A549 (cell line): ENCODE results near the gene OTOS. TPM values are rescaled to one million over a fixed set of nuclear protein-coding genes. Genes with fewer than 3 reads are reported as not detected.

Experiments used
- ATAC-seq, 2 experiments: fragments of 200-7000 bp in 1 of 2; fragments of >200 bp in 1 of 2; cut with Nextera tagmentation in 1 of 2; cut with Tn5 transposase in 1 of 2; 3 replicates each; pipeline versions ENCODE4 v1.8.0 to v1.9.1; 2018 to 2020; ENCODE audit warnings: mild to moderate bottlenecking in 1 of 2, moderate library complexity in 1 of 2
- CTCF ChIA-PET: fragments of 300-600 bp; sonication (Branson Sonifier 250); formaldehyde crosslinking; extraction: SDS; loops from one replicate; lab custom pipeline; 2021; ENCODE audit warnings: antibody characterized with exemption, inconsistent platforms; lab: Yijun Ruan, JAX
- POLR2A ChIA-PET: fragments of 350-600 bp; formaldehyde crosslinking; extraction: SDS; loops from one replicate; lab custom pipeline; 2021; ENCODE audit warnings: antibody characterized with exemption, inconsistent platforms; lab: Yijun Ruan, JAX
- DNase-seq, 2 experiments: peaks; one replicate each; pipeline versions ENCODE4 v3.0.0 to v3.0.0-alpha.2; 2011 to 2016; ENCODE audit warnings: low read depth in 1 of 2, low spot score in 1 of 2
- FAIRE-seq: peaks from 2 replicates; lab custom pipeline; 2011; peaks lifted over from hg19 to GRCh38; lab: Jason Lieb, UNC
- H3K27ac ChIP-seq, 2 experiments: fragments of >200 bp; sonication (Bioruptor Twin); formaldehyde crosslinking; 3 replicates each; pipeline ENCODE4 v1.5.1; 2016 to 2017
- H3K4me1 ChIP-seq: fragments of >200 bp; sonication (Bioruptor Twin); formaldehyde crosslinking; 3 replicates; pipeline ENCODE4 v1.6.1; 2016
- H3K4me2 ChIP-seq: fragments of >200 bp; sonication (Bioruptor Twin); formaldehyde crosslinking; 3 replicates; pipeline ENCODE4 v1.6.1; 2016
- H3K4me3 ChIP-seq: fragments of >200 bp; sonication (Bioruptor Twin); formaldehyde crosslinking; 3 replicates; pipeline ENCODE4 v1.5.1; 2016
- H3K9me3 ChIP-seq: fragments of >200 bp; sonication (Bioruptor Twin); formaldehyde crosslinking; 3 replicates; pipeline ENCODE4 v1.6.1; 2016
- CBX8 ChIP-seq: fragments of 200-600 bp; sonication (generic); IDR thresholded peaks from 2 replicates; pipeline ENCODE4 v1.6.1; 2016
- CEBPB ChIP-seq, 2 experiments: fragments of >200 bp in 1 of 2; sonication (Bioruptor Twin) in 1 of 2; formaldehyde crosslinking in 1 of 2; IDR thresholded peaks; 2 replicates each; pipeline ENCODE4 v1.6.1; 2012 to 2016
- CHD2 ChIP-seq: fragments of 150-350 bp; IDR thresholded peaks from 2 replicates; pipeline ENCODE4 v1.6.1; 2014; ENCODE audit warnings: low read length; ENCODE audit not compliant: partially characterized antibody
- CHD4 ChIP-seq: fragments of 200-600 bp; sonication (generic); IDR thresholded peaks from 2 replicates; pipeline ENCODE4 v1.6.1; 2016; ENCODE audit warnings: antibody characterized with exemption, mild to moderate bottlenecking, borderline replicate concordance
- CTCF ChIP-seq: fragments of >200 bp; sonication (Bioruptor Twin); formaldehyde crosslinking; IDR thresholded peaks from 3 replicates; pipeline ENCODE4 v1.5.1; 2016
- ELK1 ChIP-seq: fragments of 150-350 bp; IDR thresholded peaks from 2 replicates; pipeline ENCODE4 v1.6.1; 2014; ENCODE audit warnings: low read depth, mild to moderate bottlenecking, low read length
- FOXS1 ChIP-seq: fragments of 250-450 bp; sonication (Bioruptor Pico); IDR thresholded peaks from 2 replicates; pipeline ENCODE4 v1.5.0; 2020; ENCODE audit warnings: mild to moderate bottlenecking, moderate library complexity
- GATA3 ChIP-seq: IDR thresholded peaks from 2 replicates; pipeline ENCODE4 v1.6.1; 2012; ENCODE audit warnings: borderline replicate concordance
- HEYL ChIP-seq: fragments of 250-450 bp; sonication (Bioruptor Pico); IDR thresholded peaks from 2 replicates; pipeline ENCODE4 v1.8.0; 2021; ENCODE audit warnings: mild to moderate bottlenecking, moderate library complexity
- HOXA7 ChIP-seq: fragments of 250-450 bp; sonication (Bioruptor Pico); IDR thresholded peaks from 2 replicates; pipeline ENCODE4 v1.5.0; 2020; ENCODE audit warnings: mild to moderate bottlenecking, moderate library complexity
- JUNB ChIP-seq: fragments of >200 bp; sonication (Bioruptor Twin); formaldehyde crosslinking; IDR thresholded peaks from 2 replicates; pipeline ENCODE4 v1.6.1; 2016
- KDM1A ChIP-seq: fragments of 200-600 bp; sonication (generic); IDR thresholded peaks from 2 replicates; pipeline ENCODE4 v1.6.1; 2016; ENCODE audit warnings: low read depth, mild to moderate bottlenecking
- MAFK ChIP-seq: fragments of 450-650 bp; IDR thresholded peaks from 2 replicates; pipeline ENCODE4 v1.6.1; 2014; ENCODE audit not compliant: partially characterized antibody
- MAZ ChIP-seq: fragments of 150-350 bp; IDR thresholded peaks from 2 replicates; pipeline ENCODE4 v1.6.1; 2014; ENCODE audit warnings: antibody characterized with exemption, low read depth, low read length, borderline replicate concordance
- MYC ChIP-seq: IDR thresholded peaks from 2 replicates; pipeline ENCODE4 v1.6.1; 2012; ENCODE audit warnings: mild to moderate bottlenecking, inconsistent platforms, low read length, improper control_type of control experiment, borderline replicate concordance
- PHF8 ChIP-seq: fragments of 200-600 bp; sonication (generic); IDR thresholded peaks from 2 replicates; pipeline ENCODE4 v1.6.1; 2016; ENCODE audit warnings: low read depth, mild to moderate bottlenecking, antibody characterized with exemption, moderate library complexity, borderline replicate concordance
- POLR2AphosphoS2 ChIP-seq: conservative IDR thresholded peaks from 2 replicates; pipeline ENCODE4 v1.6.1; 2012; ENCODE audit warnings: low read length, improper control_type of control experiment, inconsistent platforms
- RARB ChIP-seq: fragments of 250-450 bp; sonication (Bioruptor Pico); IDR thresholded peaks from 2 replicates; pipeline ENCODE4 v1.8.0; 2021; ENCODE audit warnings: mild to moderate bottlenecking, moderate library complexity
- RCOR1 ChIP-seq: fragments of 150-350 bp; IDR thresholded peaks from 2 replicates; pipeline ENCODE4 v1.6.1; 2014; ENCODE audit warnings: antibody characterized with exemption, low read length, low read depth
- RNF2 ChIP-seq: fragments of 200-600 bp; sonication (generic); IDR thresholded peaks from 2 replicates; pipeline ENCODE4 v1.6.1; 2016; ENCODE audit warnings: low read depth, mild to moderate bottlenecking, antibody characterized with exemption, moderate library complexity, borderline replicate concordance
- SMC3 ChIP-seq: fragments of >200 bp; sonication (Bioruptor Twin); formaldehyde crosslinking; IDR thresholded peaks from 3 replicates; pipeline ENCODE4 v1.6.1; 2018; ENCODE audit warnings: inconsistent platforms
- ZSCAN20 ChIP-seq: fragments of 250-450 bp; sonication (Bioruptor Pico); IDR thresholded peaks from 2 replicates; pipeline ENCODE4 v1.8.0; 2022; ENCODE audit warnings: mild to moderate bottlenecking, moderate library complexity
- WGBS: methylation state at CpG from one replicate; pipeline ENCODE4 v1.1.6; 2017; ENCODE audit errors: missing lambda C conversion rate; 5-methylcytosine and 5-hydroxymethylcytosine counted together
- polyA plus RNA-seq, 4 experiments: library from polyadenylated mRNA; depleted of rRNA in 3 of 4; stranded (reverse); fragments of >200 nt; fragmentation: RNase III in 1 of 4; extraction: RNeasy Plus Mini Kit Qiagen cat#74134 plus additional on column Dnase treatment in 1 of 4; gene quantifications; 2 replicates in 3 of 4; 3 replicates in 1 of 4; pipeline ENCODE4 v1.2.3, GENCODE V29; 2011 to 2017

The OTOS gene
- polyA plus RNA-seq, 2 of the 4 experiments (the other 2 are of a cell fraction) = not detected

- CTCF ChIA-PET = interaction anchor here (1.4 kb wide), 1 partner anchor 38 kb away, joined by 4 read pairs; no protein-coding TSS in a partner anchor
- peaks cover 5% of the 10 kb centered on the region for H3K9me3 ChIP-seq
- FAIRE-seq (no peak), ATAC-seq (no peak), DNase-seq (no peak)
- POLR2A ChIA-PET = no interaction called here
- no peaks in the 10 kb centered on the region for H3K4me1 ChIP-seq
- H3K4me2 ChIP-seq = no peak overlapping the region
- H3K27ac ChIP-seq = no peak overlapping the region
- WGBS = 46% methylated on average over 3 of the region's 4 CpGs
- TF ChIP-seq MAZ = no peak
- no peak for TF ChIP-seq HOXA7 (CRISPR knock-in tag)
- TF ChIP-seq RCOR1 = no peak
- no peak for TF ChIP-seq MAFK
- no peak for TF ChIP-seq JUNB
- no peak for TF ChIP-seq PHF8
- TF ChIP-seq ZSCAN20 (CRISPR knock-in tag) = no peak
- TF ChIP-seq SMC3 = no peak
- no peak for TF ChIP-seq MYC
- no peak for TF ChIP-seq RARB (CRISPR knock-in tag)
- TF ChIP-seq HEYL (CRISPR knock-in tag) = no peak
- no peak for TF ChIP-seq KDM1A
- TF ChIP-seq POLR2AphosphoS2 = no peak
- no peak for TF ChIP-seq CHD2
- no peak overlapping the region for H3K4me3 ChIP-seq
Measured at GRCh38 chr2:240182476-240182875, 42.0 kb upstream of the OTOS start.

GRCh38 chr2:240182001-240182400, 41.5 kb upstream of the OTOS start:
- ChIA-PET POLR2A (no interaction called here), CTCF (no interaction called here)
- no peak for ATAC-seq
- no peak overlapping the region for H3K4me3 ChIP-seq
- FAIRE-seq = no peak
- DNase-seq = no peak
- H3K4me1 ChIP-seq = no peaks in the 10 kb centered on the region
- no peak for TF ChIP-seq HOXA7 (CRISPR knock-in tag)
- H3K4me2 ChIP-seq = no peak overlapping the region
- 50% methylated on average over 5 of the region's 5 CpGs for whole genome bisulfite sequencing
- H3K27ac ChIP-seq = no peak overlapping the region
- no peaks in the 10 kb centered on the region; the same call in 2 of the 3 replicates for H3K9me3 ChIP-seq

- no peaks in the 10 kb centered on the region for H3K9me3 ChIP-seq
- H3K4me1 ChIP-seq = no peaks in the 10 kb centered on the region
- CTCF ChIA-PET = interaction anchor here (1.4 kb wide), 1 partner anchor 30 kb away, joined by 5 read pairs; no protein-coding TSS in a partner anchor
- POLR2A ChIA-PET = no interaction called here
- TF ChIP-seq CBX8 (no peak), HOXA7 (CRISPR knock-in tag) (no peak), CEBPB (IDR thresholded peaks at IDR 0.05) (no peak), GATA3 (no peak), RARB (CRISPR knock-in tag) (no peak), CTCF (no peak)
- 59% methylated on average over 6 of the region's 8 CpGs for WGBS
- H3K4me2 ChIP-seq = no peak overlapping the region
- ATAC-seq (no peak), DNase-seq (no peak), FAIRE-seq (no peak)
- no peak overlapping the region for H3K27ac ChIP-seq
- H3K4me3 ChIP-seq = no peak overlapping the region
Measured at GRCh38 chr2:240179941-240180666, 39.6 kb upstream of the OTOS start.

- Histone ChIP-seq H3K27ac (no peak overlapping the region), H3K9me3 (no peaks in the 10 kb centered on the region), H3K4me2 (no peak overlapping the region), H3K4me1 (no peaks in the 10 kb centered on the region), H3K4me3 (no peak overlapping the region)
- WGBS = 65% methylated on average over 7 of the region's 11 CpGs
- ATAC-seq (no peak), DNase-seq (no peak), FAIRE-seq (no peak)
- TF ChIP-seq KDM1A (no peak), FOXS1 (CRISPR knock-in tag) (no peak), RNF2 (no peak), CHD4 (no peak), ELK1 (no peak), ZSCAN20 (CRISPR knock-in tag) (no peak)
- CTCF ChIA-PET = interaction anchor here (1.4 kb wide), 1 partner anchor 30 kb away, joined by 5 read pairs; no protein-coding TSS in a partner anchor
- POLR2A ChIA-PET = no interaction called here
Measured at GRCh38 chr2:240179186-240179815, 38.8 kb upstream of the OTOS start.
